GM19324 (cell line): ENCODE results near the gene RHBG.
"Not testable (repeated sequence)": the region's sequence is repeated elsewhere in the genome, so short reads cannot be mapped to it uniquely, and the experiment has no call there.

Experiments used
- ATAC-seq: cut with Tn5 transposase; IDR thresholded peaks from one replicate; pipeline ENCODE4 v1.9.1; 2021; ENCODE audit warnings: mild to moderate bottlenecking, moderate library complexity; ENCODE audit not compliant: unreplicated experiment, low FRiP score

RHBG gene

DNA sequence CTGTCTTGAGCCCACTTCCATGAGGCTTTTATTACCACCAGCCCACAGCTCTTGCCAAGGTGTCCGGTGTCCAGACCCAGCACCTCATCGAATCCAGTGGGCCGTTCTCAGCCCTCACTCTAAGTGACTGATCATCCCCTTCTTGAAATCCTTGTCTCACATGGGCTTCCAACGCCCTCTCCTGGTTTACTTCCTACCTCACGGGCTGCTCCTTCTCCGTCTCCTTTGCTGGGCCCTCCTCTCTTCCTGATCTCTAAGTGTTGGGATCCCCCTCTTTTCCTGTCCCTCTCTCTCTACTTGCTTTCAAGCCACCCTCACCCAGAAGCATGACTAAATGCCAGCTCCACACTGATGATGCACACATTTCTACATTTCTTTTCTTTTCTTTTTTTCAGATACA lies 9.0 kb upstream of the RHBG start:
- ATAC-seq = no peak

DNA sequence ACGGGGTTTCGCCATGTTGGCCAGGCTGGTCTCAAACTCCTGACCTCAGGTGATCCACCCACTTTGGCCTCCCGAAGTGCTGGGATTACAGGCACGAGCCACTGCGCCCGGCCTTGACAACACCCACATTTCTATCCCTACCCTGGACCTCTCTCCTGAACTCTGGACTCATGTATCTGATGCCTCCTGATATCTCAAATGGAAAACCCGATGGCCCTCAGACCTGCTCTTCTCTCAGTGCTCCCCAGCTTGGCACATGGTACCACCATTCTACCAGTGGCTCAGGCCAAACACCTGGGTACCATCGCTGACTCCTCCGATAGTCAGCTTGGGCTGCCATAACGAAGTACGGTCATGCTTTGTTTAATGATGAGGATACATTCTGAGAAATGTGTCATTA lies 8.5 kb upstream of the RHBG start:
- ATAC-seq = no peak

DNA sequence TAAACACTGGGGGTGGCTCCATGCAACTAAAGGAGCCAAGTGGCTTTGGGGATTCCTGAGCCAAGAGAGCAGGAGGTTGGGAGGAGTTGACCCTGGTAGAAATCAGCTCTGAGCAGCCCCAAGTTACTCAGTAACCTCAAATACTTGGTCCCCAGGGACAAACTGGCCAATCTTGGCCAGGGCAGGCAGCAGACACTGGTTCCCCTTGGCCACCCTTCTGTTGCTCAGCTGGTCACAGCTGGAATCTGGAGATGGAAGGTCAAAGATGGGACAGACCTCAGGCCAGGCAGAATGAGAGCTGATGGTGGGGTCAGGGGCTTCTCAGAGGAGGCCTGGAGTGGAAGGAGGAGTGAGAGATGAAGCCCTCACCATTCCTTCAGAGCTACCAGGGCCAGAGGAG lies 3.3 kb upstream of the RHBG start:
- no peak for ATAC-seq

DNA sequence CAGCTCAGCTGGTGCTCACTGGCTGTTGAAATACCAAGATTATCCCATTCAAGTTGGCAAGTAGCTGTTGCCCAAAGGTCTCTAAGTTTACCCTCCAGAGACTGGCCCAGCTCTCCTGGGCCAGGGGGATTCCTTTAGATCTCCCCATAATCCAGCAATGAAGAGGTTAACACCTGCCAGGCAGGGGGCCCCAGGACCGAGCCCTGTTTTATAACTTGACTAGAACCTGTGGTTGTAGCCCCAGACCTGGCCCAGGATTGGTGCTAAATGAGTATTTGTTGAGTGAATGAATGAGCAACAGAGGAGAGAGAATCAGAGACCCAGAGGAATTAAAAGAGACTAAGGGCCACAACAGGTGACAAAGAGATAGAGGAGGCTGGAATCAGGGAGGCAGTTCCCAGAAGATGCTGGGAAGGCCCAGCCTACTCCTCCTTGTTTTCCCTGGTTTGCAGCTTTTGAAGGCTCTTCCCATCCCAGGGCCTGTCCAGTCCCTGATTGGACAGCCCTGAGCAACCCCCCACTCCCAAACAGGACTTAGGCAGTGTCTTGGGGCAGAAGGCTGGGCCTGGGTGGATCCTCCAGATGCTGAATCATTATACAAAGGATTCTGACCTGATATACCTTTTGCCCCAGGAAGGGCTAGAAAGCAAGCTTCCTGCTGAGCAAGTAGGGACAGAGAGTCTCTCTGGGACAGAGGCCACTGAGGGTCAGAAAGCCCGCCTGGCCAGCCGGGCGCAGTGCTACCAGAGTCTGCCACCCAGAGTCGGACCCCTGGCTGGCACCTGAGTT lies 2.4 kb upstream of the RHBG start:
- ATAC-seq = no peak

DNA sequence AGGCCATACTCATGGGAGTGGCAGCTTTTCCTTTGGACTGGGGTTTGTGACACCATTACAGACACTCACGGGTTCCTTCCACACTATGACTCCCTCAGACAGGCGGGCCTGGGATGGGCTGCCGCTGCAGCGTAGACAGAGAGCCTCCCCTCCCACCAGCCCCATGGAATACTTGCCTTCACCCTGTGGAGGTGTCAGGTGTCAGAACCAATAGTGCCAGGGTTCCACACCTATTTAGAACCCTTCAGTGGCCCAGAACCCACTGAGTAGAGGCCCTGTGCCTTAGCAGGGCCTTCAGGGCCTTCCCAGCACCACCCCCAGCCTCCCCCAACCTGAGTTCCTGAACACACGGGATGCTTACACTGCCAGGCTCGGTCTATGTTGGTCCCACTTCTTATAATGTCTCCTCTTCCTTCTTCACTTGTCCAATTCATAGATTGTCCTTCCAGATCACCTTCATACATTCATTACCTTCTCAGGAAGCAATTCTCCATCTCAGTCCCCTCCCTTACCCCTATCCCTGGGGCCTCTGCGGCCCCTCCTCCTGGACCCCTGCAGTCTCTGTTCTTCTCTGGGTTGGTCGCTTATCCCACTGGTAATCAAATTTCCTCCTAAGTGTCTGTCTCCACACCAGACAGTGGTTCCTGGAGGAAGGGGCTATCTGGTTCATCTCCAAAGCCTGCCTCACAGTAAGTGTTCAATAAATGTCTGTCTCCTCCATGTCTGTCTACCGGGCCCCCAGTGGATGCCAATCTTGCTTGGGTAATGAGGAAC lies 1.4 kb upstream of the RHBG start:
- no peak for ATAC-seq

DNA sequence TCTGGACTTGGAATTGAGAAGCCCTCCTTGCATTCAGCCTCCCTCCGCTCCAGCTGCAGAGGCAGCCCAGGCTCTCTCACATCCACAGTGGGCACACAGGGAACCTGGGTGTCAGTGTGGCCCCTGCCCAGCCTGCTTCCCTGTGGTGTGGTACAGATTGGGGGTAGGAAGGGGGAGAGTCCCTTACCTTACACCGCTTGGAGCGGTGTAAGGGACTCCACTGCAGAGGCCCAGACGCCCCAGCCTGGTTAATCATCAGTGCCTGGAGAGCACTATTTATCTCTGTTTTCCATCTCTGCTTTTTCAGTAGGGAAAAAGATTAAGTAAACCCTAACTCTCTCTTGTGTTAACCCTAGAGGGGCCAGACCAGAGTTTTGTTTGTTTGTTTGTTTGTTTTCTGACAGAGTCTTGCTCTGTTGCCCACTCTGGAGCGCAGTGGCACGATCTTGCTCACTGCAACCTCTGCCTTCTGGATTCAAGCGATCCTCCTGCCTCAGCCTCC lies 803 bp upstream of the RHBG start:
- no peak for ATAC-seq

DNA sequence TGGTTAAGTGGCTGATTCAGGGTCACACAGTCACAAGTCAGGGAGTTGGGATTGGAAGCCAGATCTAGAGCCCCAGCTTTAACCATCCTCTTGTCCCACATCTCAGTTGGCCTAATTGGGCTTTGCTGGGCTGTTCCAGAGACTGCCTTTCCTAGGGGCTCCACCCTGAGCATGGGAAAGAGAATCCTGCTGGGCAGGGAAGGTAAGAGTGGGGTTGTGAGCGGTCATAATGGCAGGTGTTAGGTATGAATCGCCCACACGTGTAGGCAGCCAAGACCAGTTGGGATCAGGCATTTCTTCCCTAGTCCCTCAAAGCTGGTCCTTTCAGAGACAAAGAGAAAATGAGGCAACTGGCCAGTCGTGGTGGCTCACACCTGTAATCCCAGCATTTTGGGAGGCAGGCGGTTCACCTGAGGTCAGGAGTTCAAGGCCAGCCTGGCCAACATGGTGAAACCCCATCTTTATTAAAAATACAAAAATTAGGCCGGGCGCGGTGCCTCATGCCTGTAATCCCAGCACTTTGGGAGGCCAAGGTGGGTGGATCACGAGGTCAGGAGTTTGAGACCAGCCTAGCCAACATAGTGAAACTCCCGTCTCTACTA lies 775 bp downstream of the RHBG start:
- ATAC-seq = not testable (repeated sequence)

DNA sequence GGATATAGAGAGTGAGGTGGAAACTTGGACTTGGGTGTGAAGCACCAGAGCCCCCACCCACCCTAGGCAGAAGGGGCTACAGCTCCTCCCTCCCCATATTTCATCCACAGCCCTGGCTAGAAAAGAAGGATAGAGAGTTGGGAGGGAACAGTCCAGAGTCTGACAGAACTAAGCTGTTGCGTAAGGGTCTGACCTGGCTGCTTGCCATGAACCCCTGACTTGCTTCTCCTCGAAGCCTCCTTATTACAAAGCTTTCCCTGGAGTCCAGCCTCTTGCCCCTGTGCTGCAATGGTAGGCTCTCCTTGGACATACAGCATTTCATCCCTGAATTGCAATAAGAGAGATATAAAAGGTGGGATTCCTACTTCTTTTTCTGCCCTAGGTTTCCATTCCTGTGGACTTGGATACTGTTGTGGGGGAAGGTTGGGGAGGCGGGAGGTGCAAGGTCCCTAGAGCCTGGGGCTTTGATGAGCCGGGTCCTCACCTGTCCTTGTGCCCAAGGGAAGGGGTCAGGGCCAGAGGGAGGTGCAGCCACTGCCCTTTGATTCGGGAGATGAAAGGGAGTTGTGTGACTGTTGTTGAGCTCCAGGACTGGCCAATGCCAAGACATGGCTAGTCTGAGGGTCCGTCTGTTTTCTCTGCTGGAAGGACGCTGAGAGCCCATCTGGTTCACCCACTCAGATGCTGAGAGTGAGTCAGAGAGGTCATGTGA lies 2.7 kb downstream of the RHBG start:
- no peak for ATAC-seq

DNA sequence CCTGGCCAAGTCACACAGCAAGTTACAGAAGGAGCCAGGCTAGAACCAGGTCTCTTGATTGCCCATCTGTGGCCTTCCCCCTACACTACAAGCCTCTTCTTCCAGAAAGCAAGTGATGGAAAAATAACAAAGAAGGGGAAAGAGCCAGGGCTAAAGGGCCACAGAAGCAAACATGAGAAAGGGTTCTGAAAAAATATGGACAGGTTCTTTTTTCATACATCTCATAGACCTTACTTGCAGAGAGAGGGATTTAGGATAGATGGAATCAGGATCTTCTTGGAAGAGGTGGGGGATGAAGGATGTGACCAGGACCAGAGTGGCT lies 3.2 kb downstream of the RHBG start:
- no peak for ATAC-seq

DNA sequence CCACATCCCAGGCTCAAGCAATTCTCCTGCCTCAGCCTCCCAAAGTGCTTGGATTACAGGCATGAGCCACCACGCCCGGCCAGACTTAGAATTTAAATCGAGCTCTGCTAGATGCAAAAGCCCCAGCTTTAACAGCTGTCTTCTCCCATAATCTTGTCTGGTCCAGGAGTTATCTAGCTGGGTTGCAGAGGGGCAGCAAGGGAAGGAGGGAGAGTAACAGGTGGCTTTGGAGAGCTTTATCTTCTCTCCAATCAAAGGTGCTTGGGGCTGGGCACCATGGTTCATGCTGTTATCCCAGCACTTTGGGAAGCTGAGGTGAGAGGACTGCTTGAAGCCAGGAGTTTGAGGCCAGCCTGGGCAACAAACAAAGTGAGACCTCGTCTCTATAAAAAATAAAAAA lies 3.9 kb downstream of the RHBG start:
- no peak for ATAC-seq

DNA sequence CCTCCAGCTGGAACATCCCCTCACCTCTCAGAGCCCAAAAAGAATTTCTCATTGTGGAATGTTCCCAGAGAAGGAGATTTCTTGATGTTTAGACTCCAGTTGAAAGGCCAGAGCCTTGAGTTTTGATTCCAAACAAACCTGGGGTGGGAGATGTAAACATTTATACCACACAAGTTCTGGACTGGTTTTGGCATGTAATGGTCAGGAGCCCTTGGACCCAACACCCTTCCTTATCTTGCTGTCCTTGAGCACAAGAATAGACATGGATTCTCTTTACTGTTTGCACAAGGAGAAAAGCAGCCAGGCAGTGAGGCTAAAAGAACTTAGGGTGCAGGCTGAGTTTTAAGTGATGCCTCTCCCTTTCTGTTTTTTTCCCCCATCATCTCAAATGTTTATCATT lies 4.5 kb downstream of the RHBG start:
- ATAC-seq = no peak

DNA sequence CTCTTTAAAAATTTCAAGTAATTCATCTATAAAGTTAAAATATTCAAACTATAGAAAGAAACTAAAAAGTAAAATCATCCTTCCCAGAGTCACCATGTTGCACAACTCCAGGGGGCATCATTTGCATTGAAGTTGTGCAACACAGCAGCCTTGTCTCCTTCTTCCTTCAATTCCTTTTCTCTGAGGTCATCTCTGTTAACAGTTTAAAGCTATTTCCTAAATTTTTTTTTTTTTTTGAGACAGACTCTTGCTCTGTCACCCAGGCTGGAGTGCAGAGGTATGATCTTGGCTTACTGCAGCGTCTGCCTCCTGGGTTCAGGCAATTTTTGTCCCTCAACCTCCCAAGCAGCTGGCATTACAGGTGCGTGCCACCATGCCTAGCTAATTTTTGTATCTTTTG lies 7.1 kb downstream of the RHBG start:
- no peak for ATAC-seq

DNA sequence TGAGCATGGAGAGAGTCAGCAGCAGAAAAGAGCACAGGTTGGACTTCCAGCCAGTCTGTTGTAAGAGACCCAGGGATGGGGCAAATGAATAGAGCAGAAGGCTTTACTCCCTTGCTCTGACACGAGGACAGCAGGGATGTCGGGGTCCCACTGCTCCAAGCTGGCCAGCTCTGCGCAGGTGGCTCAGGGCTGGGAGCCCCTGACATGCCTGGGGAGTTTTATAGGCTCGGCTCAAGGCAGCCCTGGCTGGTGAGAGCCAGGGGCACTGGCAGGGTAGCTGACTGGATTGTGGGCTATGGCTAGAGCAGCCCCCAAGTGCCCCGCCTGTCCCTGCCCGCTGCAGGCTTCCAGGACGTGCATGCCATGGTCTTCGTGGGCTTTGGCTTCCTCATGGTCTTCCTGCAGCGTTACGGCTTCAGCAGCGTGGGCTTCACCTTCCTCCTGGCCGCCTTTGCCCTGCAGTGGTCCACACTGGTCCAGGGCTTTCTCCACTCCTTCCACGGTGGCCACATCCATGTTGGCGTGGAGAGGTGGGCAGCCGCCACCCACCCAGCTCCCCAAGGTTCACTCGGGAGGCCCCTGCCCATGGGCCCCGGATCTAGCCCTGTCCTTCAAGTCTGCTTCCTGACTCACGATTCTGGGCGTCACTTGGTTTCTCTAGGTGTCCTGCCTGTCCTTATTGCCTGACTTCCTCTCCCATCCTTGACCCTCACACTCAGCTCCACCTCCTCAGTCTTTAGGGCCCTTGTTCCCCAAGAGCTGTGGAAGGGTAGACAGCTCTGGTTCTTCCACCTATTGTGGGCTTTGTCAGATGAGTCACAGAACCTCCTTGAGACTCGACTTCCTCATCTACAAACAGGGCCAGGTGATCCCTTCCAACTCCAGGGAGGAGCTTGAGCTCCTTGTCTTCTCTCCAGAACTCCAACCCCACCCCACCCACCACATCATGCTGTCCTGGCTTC lies 8.2 kb downstream of the RHBG start:
- no peak for ATAC-seq

DNA sequence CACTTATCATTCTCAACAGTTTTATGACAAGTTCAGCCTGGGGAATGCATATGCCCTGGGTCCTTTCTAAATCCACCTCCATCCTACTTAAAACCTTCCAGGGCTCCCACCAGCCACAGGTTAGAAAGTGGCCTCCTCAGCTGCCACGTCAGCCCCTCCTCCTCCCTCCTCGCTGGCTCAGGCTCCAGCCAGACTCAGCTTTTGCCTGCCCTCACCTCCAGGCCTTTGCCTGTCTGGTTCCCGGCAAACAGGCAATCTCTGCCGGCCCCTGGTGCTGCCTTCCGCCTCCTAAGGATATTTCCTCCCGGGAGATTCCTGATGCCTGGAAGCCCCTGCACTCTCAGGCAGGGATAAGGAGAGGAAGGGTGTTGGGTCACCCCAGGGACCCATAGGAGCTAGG lies 9.5 kb downstream of the RHBG start:
- ATAC-seq = no peak

DNA sequence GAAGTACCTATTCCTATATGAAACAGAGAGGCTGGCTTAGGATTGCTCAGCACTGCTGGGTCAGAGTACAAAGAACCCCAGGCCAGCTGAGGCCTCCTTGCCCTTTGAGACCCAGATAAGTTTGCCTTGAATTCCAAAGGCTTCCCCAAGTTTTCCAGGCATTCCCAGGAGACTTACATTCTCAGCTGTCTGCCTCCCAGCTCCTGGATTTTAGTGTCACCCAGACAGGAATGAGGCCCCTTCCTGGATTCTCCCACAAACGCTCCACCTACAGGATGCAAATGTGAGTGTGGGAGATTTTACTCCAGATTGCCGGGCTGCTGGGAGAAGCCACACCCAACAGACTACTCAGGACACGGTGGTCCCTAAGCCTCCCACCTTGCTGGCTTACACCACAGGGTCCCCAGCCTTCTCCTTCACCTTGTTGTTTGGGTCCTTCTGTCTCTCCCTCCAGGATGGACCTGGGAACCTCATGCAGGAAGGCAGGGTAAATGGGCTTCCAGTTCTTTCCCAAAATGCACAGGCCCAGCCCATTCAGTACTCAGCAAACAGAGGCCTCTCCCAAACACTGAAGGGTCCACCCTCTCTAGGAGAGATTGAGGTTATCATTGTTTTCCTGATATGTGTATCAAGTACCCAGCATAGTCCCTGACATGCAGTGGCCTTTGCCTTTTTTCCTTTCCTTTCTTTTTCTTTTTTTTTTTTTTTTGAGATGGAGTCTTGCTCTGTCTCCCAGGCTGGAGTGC lies 10.6 kb downstream of the RHBG start:
- no peak for ATAC-seq

DNA sequence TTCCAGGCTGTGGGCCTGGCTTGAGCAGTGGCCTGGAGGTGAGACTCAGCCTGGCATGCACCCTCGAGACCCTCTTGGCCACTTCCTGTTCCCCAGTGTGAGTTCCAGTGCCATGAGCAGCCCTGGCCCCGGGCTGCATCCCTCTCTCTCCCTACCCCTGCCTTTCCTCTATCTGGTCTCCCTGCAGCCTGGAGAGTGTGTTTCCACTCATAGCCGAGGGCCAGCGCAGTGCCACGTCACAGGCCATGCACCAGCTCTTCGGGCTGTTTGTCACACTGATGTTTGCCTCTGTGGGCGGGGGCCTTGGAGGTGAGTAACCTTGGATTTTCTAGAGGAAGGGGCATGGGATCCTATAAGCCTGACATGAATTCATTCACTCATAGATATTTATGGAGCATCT lies 13.6 kb downstream of the RHBG start:
- ATAC-seq = no peak

DNA sequence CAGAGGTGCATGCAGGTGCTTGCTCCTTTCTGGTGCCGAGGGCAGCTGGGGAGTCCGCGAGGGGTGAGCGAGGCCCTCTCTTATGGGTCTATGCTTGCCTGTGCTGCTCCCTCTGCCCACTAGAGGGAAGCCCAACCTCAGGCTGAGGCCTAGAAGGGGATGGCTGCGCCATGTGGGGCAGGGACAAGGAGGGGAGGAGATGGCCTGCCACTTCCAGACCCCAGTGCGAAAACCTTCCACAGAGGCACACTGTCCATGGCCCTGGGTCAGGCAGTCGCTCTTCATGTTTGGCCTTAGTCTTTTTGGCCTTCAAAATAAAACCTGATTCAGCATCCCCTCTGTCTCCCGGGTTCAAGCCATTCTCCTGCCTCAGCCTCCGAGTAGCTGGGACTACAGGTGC lies 14.0 kb downstream of the RHBG start:
- ATAC-seq = no peak

DNA sequence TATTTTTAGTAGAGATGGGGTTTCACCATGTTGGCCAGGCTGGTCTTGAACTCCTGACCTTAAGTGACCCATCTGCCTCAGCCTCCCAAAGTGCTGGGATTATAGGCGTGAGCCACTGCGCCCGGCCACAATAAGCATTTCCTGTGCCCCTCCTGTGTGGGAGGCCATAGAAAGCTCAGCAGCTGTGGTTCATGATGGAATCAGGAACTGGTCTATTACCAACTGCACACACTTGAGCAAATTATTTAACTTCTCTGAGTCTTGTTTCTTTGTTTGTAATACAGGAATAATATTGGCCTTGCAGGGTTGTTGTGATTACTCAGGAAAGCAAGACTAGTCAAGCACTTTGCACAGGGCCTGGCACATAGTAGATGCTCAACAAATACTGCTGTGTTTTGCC lies 15.0 kb downstream of the RHBG start:
- ATAC-seq = no peak

DNA sequence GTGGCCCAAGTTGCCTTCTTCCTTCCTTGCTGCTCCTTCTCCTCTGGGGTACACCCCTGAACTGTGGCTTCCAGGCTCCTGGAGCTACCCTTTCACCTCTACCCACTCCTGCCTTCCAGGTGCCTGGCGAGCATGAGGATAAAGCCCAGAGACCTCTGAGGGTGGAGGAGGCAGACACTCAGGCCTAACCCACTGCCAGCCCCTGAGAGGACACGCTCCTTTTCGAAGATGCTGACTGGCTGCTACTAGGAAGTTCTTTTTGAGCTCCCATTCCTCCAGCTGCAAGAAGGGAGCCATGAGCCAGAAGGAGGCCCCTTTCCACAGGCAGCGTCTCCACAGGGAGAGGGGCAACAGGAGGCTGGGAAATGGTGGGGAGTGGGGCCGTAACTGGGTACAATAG lies 15.6 kb downstream of the RHBG start:
- no peak for ATAC-seq
